HUES64 (cell line): ENCODE results near the gene HACD2.

Experiments
- H3K27ac ChIP-seq: 2 replicates; pipeline ENCODE4 v1.7.0; 2013; ENCODE audit warnings: low read depth, low read length, inconsistent platforms
- H3K27me3 ChIP-seq: 2 replicates; pipeline ENCODE4 v1.6.1; 2013; ENCODE audit warnings: mild to moderate bottlenecking, low read length; ENCODE audit not compliant: insufficient read depth
- H3K36me3 ChIP-seq: 2 replicates; pipeline ENCODE4 v1.6.1; 2013; ENCODE audit warnings: mild to moderate bottlenecking, low read length; ENCODE audit not compliant: insufficient read depth
- H3K4me1 ChIP-seq: 2 replicates; pipeline ENCODE4 v1.6.1; 2013; ENCODE audit warnings: mild to moderate bottlenecking, low read length, moderate library complexity; ENCODE audit not compliant: insufficient read depth
- H3K4me3 ChIP-seq: 2 replicates; pipeline ENCODE4 v1.5.1; 2013; ENCODE audit warnings: mild to moderate bottlenecking, low read length, moderate library complexity
- H3K9ac ChIP-seq: 2 replicates; pipeline ENCODE4 v1.6.1; 2013; ENCODE audit warnings: mild to moderate bottlenecking, low read depth, low read length
- H3K9me3 ChIP-seq: 2 replicates; pipeline ENCODE4 v1.6.1; 2013; ENCODE audit warnings: low read depth, low read length; ENCODE audit not compliant: insufficient read depth
- WGBS: fragments of 150-250, 120-280 bp; methylation state at CpG from one replicate; pipeline ENCODE4 v1.1.7; 2013; ENCODE audit warnings: missing lambda C conversion rate; 5-methylcytosine and 5-hydroxymethylcytosine counted together

Gene HACD2

DNA sequence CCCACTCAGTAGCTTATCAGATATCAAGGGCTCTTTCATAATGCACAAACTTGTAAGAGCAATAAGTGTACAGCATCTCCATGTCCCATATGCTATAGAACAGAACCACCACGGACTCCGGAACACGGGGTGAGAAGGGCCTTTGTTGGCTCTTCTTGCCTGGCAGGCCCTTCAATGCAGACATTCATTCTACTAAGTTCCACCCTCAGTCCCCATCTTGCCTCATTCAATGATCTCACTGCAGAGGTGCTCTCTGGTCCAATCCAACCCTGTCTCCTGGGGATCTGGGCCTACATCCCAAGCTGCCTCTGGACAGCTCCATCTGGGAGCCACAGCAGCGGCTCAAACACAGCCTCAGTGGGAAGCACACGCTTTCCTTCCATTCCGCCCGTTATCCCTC is 16.8 kb downstream of the HACD2 start:
- Histone ChIP-seq H3K4me3 (no peak overlapping the region), H3K27ac (no peak overlapping the region), H3K36me3 (no peaks in the 10 kb centered on the region), H3K9me3 (no peaks in the 10 kb centered on the region), H3K9ac (no peak overlapping the region), H3K4me1 (peaks cover 20% of the 10 kb centered on the region), H3K27me3 (no peaks in the 10 kb centered on the region)
- WGBS = 95% methylated on average over 7 of the region's 7 CpGs

DNA sequence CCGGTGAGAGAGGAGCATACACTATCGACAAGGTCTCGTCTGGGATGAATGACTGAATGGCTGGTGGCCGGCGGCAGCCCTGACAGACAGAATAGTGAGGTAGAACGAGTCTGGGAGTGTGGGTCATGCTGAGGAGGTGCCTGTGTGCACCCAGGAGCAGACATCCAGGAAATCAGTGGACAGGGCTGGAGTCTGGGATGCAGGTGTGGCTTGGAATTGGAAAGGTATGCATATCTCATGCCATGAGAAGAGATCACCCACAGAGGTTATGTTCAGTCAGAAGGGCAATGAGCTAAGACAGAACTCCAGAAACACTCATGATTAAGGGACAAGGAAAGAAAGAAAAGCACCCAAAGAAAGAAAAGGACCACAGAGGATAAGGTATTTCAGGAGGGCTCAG is 20.8 kb downstream of the HACD2 start:
- Histone ChIP-seq H3K27me3 (no peaks in the 10 kb centered on the region), H3K4me3 (no peak overlapping the region), H3K9ac (no peak overlapping the region), H3K36me3 (no peaks in the 10 kb centered on the region), H3K4me1 (no peaks in the 10 kb centered on the region), H3K9me3 (no peaks in the 10 kb centered on the region), H3K27ac (no peak overlapping the region)
- 96% methylated on average over 6 of the region's 6 CpGs for WGBS

DNA sequence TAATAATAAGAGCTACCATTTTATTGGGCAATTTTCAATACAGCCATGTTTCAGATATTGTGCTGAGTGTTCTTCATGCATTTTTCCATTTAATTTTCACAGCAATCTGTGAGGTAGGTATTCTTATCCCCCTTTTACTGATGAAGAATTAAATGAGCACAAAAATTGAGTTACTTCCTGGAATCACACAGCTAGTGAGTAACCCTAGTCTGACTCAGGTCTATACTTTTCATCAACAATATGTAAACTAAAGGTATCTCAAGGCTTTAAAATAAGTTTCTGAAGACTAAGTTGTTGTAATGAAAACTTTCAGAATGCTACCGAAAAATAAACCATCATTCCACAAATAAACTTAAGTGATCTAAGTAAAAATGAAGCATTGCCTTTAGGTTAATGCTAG is 22.3 kb downstream of the HACD2 start:
- H3K27ac ChIP-seq = no peak overlapping the region
- no CpG with 5 or more reads among the region's 1 CpG for WGBS

GRCh38 chr3:123561188-123561587 is 23.7 kb downstream of the HACD2 start:
- Histone ChIP-seq H3K4me1 (no peaks in the 10 kb centered on the region), H3K9me3 (0 out of 2 replicates have a peak, but pooled peaks cover 2% of the 10 kb centered on the region), H3K4me3 (no peak overlapping the region), H3K27me3 (no peaks in the 10 kb centered on the region), H3K36me3 (no peaks in the 10 kb centered on the region), H3K27ac (no peak overlapping the region), H3K9ac (no peak overlapping the region)
- WGBS = no CpG with 5 or more reads among the region's 2 CpGs

More for the DNA sequence above, 22.3 kb downstream of the HACD2 start:
- H3K4me3 ChIP-seq = no peak overlapping the region
- no peaks in the 10 kb centered on the region for H3K36me3 ChIP-seq
- no peaks in the 10 kb centered on the region for H3K4me1 ChIP-seq
- H3K27me3 ChIP-seq = no peaks in the 10 kb centered on the region
- no peak overlapping the region for H3K9ac ChIP-seq
- H3K9me3 ChIP-seq = no peaks in the 10 kb centered on the region

DNA sequence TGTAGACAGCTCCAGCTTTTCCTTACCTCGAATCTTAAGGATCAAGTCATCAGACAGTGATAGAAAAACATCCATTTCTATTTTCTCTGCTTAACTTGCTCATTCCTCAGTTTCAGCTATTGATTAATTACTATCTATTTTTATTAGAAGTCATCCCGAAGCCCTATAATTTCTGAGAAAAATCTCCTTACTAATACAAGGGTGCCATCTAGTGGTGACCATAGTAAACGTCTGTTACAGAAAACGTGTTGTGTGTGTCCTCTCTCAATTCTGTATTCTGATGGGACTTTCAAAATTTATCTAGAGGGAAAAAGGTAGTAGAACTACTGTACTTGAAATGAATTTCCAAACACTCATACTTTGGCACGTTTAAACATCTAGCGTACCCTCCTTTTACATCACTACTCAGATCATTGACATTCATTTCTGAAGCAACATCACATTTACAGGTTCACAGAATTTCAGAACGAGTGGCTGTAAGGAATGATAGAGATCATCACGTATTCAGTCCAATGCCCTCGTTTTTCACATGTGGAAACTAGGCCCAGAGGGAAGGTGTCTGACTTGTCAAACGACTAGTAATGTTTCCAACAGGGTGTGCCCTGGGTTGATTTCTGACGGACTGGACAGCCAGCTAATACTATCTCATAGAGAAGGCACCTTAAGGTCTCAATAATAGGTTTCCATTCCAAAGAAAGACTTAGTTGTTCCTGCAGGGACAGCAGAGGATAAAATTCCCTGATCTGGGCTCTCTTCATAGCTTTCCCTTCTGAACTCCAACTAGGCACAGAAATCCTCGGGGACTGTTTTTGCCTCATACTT is 25.6 kb downstream of the HACD2 start:
- no peaks in the 10 kb centered on the region for H3K4me1 ChIP-seq
- WGBS = 63% methylated on average over 12 of the region's 12 CpGs
- no peak overlapping the region for H3K27ac ChIP-seq

DNA sequence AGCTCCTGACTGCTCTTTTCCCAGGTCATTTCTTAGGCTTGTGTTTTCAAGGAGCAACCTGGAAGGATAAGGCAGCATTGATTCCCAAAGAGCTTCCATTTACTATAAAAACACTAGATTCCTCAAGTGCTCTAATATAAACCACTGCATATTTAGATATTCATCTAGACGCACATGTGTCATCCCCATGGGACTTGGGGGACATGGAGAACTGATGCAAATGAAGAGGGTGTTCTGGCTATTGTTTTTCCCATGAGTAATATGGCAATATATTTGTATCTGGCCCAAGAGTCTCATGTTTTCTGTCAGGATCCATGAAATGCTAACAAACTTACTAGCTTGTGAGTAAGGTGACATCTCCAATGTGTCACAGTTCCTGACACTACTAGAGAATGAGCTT is 31.3 kb downstream of the HACD2 start:
- WGBS = 100% methylated on average over 1 of the region's 1 CpG
- Histone ChIP-seq H3K9ac (no peak overlapping the region), H3K4me3 (no peak overlapping the region), H3K27ac (no peak overlapping the region), H3K9me3 (peaks cover 38% of the 10 kb centered on the region), H3K27me3 (no peaks in the 10 kb centered on the region), H3K4me1 (no peaks in the 10 kb centered on the region), H3K36me3 (peaks cover 9% of the 10 kb centered on the region; the same call in 1 of the 2 replicates)

More for the DNA sequence above, 25.6 kb downstream of the HACD2 start:
- Histone ChIP-seq H3K4me3 (no peak overlapping the region), H3K9me3 (peaks cover 20% of the 10 kb centered on the region), H3K27me3 (no peaks in the 10 kb centered on the region), H3K9ac (no peak overlapping the region), H3K36me3 (peaks cover 1% of the 10 kb centered on the region; the same call in 1 of the 2 replicates)

DNA sequence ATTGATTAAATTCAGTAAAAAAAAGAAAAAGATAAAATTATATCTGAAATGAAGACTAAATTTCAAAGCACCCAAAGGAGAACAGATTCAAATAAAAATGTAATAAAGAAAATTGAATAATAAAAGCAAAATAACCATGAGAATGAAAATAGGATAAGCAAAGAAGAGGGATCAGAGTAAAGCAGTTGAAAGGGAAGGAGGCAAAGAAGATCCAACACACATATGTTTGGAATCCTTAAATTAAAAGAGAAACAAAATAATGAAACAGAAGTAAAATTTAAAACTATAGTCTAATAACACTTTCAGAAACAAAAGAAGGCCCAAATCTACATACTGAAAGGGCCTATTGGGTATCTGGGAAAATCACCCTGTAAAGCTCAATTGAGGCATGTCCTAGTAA is 32.1 kb downstream of the HACD2 start:
- Histone ChIP-seq H3K4me1 (no peaks in the 10 kb centered on the region), H3K9ac (no peak overlapping the region), H3K9me3 (peaks cover 38% of the 10 kb centered on the region), H3K27me3 (no peaks in the 10 kb centered on the region), H3K4me3 (no peak overlapping the region), H3K36me3 (peaks cover 9% of the 10 kb centered on the region; the same call in 1 of the 2 replicates), H3K27ac (no peak overlapping the region)

GRCh38 chr3:123552095-123552714 is 32.6 kb downstream of the HACD2 start:
- H3K9ac ChIP-seq = no peak overlapping the region
- peaks cover 38% of the 10 kb centered on the region for H3K9me3 ChIP-seq
- no peaks in the 10 kb centered on the region for H3K27me3 ChIP-seq
- peaks cover 9% of the 10 kb centered on the region; the same call in 1 of the 2 replicates for H3K36me3 ChIP-seq
- H3K4me1 ChIP-seq = no peaks in the 10 kb centered on the region
- H3K4me3 ChIP-seq = no peak overlapping the region
- 36% methylated on average over 2 of the region's 2 CpGs for WGBS
- H3K27ac ChIP-seq = no peak overlapping the region

DNA sequence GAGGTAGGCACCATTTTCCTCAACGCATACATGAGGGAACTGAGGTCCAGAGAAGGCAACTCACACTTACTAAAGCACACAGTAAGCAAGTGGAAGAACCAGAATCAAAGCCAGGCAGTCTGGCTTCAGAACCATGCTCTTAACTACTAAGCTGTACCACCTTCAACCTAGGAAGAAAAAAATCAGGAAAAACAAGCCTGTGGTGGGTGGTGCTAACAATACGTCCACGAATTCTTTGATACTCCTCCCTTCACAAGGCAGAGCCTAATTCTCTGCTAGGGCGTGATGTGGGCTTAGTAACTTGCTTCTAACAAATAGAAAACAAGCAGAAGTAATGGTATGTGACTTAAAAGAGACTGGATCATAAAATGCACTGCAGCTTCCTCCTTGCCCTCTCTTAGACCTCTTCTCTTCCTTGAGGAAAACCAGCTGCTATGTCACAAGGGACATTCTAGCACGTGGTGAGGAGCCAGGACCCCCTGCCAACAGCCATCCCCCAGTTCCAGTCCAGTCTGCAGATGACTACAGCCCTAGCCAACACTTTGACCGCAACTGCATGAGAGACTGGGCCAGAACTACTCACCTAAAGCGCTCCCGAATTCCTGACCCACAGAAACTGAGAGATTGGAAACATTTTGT is 36.9 kb downstream of the HACD2 start:
- no peak overlapping the region for H3K9ac ChIP-seq
- H3K36me3 ChIP-seq = no peaks in the 10 kb centered on the region
- WGBS = 88% methylated on average over 6 of the region's 8 CpGs
- peaks cover 8% of the 10 kb centered on the region; the same call in 1 of the 2 replicates for H3K9me3 ChIP-seq
- no peaks in the 10 kb centered on the region for H3K27me3 ChIP-seq
- no peak overlapping the region for H3K4me3 ChIP-seq
- no peak overlapping the region for H3K27ac ChIP-seq
- H3K4me1 ChIP-seq = no peaks in the 10 kb centered on the region

DNA sequence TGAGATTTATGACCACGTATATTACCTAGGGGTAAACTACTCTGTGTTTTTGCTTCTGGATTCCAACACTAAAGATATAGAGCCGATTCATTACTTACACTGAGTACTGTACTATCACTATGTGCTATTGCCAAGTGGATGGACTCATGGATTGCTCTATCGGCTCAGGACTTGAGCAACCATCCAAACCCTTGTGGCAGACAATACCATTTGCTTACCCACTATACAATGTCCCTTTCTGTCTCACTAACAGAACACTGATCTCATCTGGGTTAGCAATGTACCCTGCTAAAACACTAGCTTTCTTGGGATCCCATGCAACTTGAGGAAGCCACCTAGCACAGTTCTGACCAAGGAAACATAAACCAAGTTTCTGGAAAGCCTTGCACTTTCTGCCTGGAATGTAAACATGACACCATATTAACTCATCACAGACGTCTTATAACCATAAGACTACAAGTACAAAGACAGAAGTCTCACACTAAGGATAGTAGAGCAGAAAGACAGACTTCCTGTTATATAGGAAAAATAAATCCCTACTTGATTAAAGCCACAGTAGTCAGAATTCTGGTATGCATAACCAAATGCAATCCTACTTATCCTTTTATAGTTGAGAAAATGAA is 38.6 kb downstream of the HACD2 start:
- no peak overlapping the region for H3K27ac ChIP-seq
- no peaks in the 10 kb centered on the region for H3K4me1 ChIP-seq
- no peaks in the 10 kb centered on the region for H3K9me3 ChIP-seq
- no peak overlapping the region for H3K4me3 ChIP-seq
- 87% methylated on average over 4 of the region's 4 CpGs for WGBS
- no peaks in the 10 kb centered on the region for H3K27me3 ChIP-seq
- H3K9ac ChIP-seq = no peak overlapping the region
- H3K36me3 ChIP-seq = no peaks in the 10 kb centered on the region

GRCh38 chr3:123543950-123544349 is 40.9 kb downstream of the HACD2 start:
- no peaks in the 10 kb centered on the region for H3K4me1 ChIP-seq
- H3K9me3 ChIP-seq = no peaks in the 10 kb centered on the region
- H3K27ac ChIP-seq = no peak overlapping the region
- H3K36me3 ChIP-seq = no peaks in the 10 kb centered on the region
- no peak overlapping the region for H3K9ac ChIP-seq
- H3K27me3 ChIP-seq = no peaks in the 10 kb centered on the region
- WGBS = 91% methylated on average over 6 of the region's 6 CpGs
- no peak overlapping the region for H3K4me3 ChIP-seq
